A549 (cell line): Measurements from ENCODE around the gene SOX6. TPM values are rescaled to one million over a fixed set of nuclear protein-coding genes. Genes with fewer than 3 reads are reported as not detected.

Experiments
- ATAC-seq, 2 experiments: fragments of 200-7000 bp in 1 of 2; fragments of >200 bp in 1 of 2; cut with Nextera tagmentation in 1 of 2; cut with Tn5 transposase in 1 of 2; 3 replicates each; pipeline versions ENCODE4 v1.8.0 to v1.9.1; 2018 to 2020; ENCODE audit warnings: mild to moderate bottlenecking in 1 of 2, moderate library complexity in 1 of 2
- CTCF ChIA-PET: fragments of 300-600 bp; sonication (Branson Sonifier 250); formaldehyde crosslinking; extraction: SDS; loops from one replicate; lab custom pipeline; 2021; ENCODE audit warnings: antibody characterized with exemption, inconsistent platforms; lab: Yijun Ruan, JAX
- POLR2A ChIA-PET: fragments of 350-600 bp; formaldehyde crosslinking; extraction: SDS; loops from one replicate; lab custom pipeline; 2021; ENCODE audit warnings: antibody characterized with exemption, inconsistent platforms; lab: Yijun Ruan, JAX
- DNase-seq, 2 experiments: peaks; one replicate each; pipeline versions ENCODE4 v3.0.0 to v3.0.0-alpha.2; 2011 to 2016; ENCODE audit warnings: low read depth in 1 of 2, low spot score in 1 of 2
- FAIRE-seq: peaks from 2 replicates; lab custom pipeline; 2011; peaks lifted over from hg19 to GRCh38; lab: Jason Lieb, UNC
- H3K27ac ChIP-seq, 2 experiments: fragments of >200 bp; sonication (Bioruptor Twin); formaldehyde crosslinking; 3 replicates each; pipeline ENCODE4 v1.5.1; 2016 to 2017
- H3K4me1 ChIP-seq: fragments of >200 bp; sonication (Bioruptor Twin); formaldehyde crosslinking; 3 replicates; pipeline ENCODE4 v1.6.1; 2016
- H3K4me2 ChIP-seq: fragments of >200 bp; sonication (Bioruptor Twin); formaldehyde crosslinking; 3 replicates; pipeline ENCODE4 v1.6.1; 2016
- H3K4me3 ChIP-seq: fragments of >200 bp; sonication (Bioruptor Twin); formaldehyde crosslinking; 3 replicates; pipeline ENCODE4 v1.5.1; 2016
- H3K9me3 ChIP-seq: fragments of >200 bp; sonication (Bioruptor Twin); formaldehyde crosslinking; 3 replicates; pipeline ENCODE4 v1.6.1; 2016
- CBX2 ChIP-seq: fragments of 200-600 bp; sonication (generic); IDR thresholded peaks from 2 replicates; pipeline ENCODE4 v1.6.1; 2016; ENCODE audit warnings: low read depth, mild to moderate bottlenecking, borderline replicate concordance
- EP300 ChIP-seq, 2 experiments: fragments of >200 bp; sonication (Bioruptor Twin); formaldehyde crosslinking; IDR thresholded peaks; 2 replicates in 1 of 2; 3 replicates in 1 of 2; pipeline ENCODE4 v1.6.1; 2016 to 2017
- ESRRA ChIP-seq: fragments of 150-350 bp; IDR thresholded peaks from 2 replicates; pipeline ENCODE4 v1.6.1; 2014; ENCODE audit warnings: mild to moderate bottlenecking, low read length, borderline replicate concordance
- FOSB ChIP-seq: fragments of 250-450 bp; sonication (Bioruptor Pico); IDR thresholded peaks from 2 replicates; pipeline ENCODE4 v1.5.0; 2020; ENCODE audit warnings: mild to moderate bottlenecking, moderate library complexity
- GATA3 ChIP-seq: IDR thresholded peaks from 2 replicates; pipeline ENCODE4 v1.6.1; 2012; ENCODE audit warnings: borderline replicate concordance
- HEYL ChIP-seq: fragments of 250-450 bp; sonication (Bioruptor Pico); IDR thresholded peaks from 2 replicates; pipeline ENCODE4 v1.8.0; 2021; ENCODE audit warnings: mild to moderate bottlenecking, moderate library complexity
- HOXB13 ChIP-seq: fragments of 250-450 bp; sonication (Bioruptor Pico); IDR thresholded peaks from 2 replicates; pipeline ENCODE4 v1.5.0; 2020; ENCODE audit warnings: low read depth, mild to moderate bottlenecking, moderate library complexity
- MAFK ChIP-seq: fragments of 450-650 bp; IDR thresholded peaks from 2 replicates; pipeline ENCODE4 v1.6.1; 2014; ENCODE audit not compliant: partially characterized antibody
- NR3C1 ChIP-seq: fragments of >200 bp; sonication (Bioruptor Twin); formaldehyde crosslinking; IDR thresholded peaks from 3 replicates; pipeline ENCODE4 v1.6.1; 2017
- PHF8 ChIP-seq: fragments of 200-600 bp; sonication (generic); IDR thresholded peaks from 2 replicates; pipeline ENCODE4 v1.6.1; 2016; ENCODE audit warnings: low read depth, mild to moderate bottlenecking, antibody characterized with exemption, moderate library complexity, borderline replicate concordance
- RAD21 ChIP-seq, 2 experiments: fragments of >200 bp in 1 of 2; sonication (Bioruptor Twin) in 1 of 2; formaldehyde crosslinking in 1 of 2; IDR thresholded peaks in 1 of 2; conservative IDR thresholded peaks in 1 of 2; 2 replicates in 1 of 2; 3 replicates in 1 of 2; pipeline ENCODE4 v1.6.1; 2012 to 2018; ENCODE audit warnings: inconsistent platforms in 1 of 2
- RNF2 ChIP-seq: fragments of 200-600 bp; sonication (generic); IDR thresholded peaks from 2 replicates; pipeline ENCODE4 v1.6.1; 2016; ENCODE audit warnings: low read depth, mild to moderate bottlenecking, antibody characterized with exemption, moderate library complexity, borderline replicate concordance
- SMC3 ChIP-seq: fragments of >200 bp; sonication (Bioruptor Twin); formaldehyde crosslinking; IDR thresholded peaks from 3 replicates; pipeline ENCODE4 v1.6.1; 2018; ENCODE audit warnings: inconsistent platforms
- SREBF2 ChIP-seq: fragments of 450-650 bp; IDR thresholded peaks from 2 replicates; pipeline ENCODE4 v1.6.1; 2014; ENCODE audit warnings: mild to moderate bottlenecking, moderate library complexity
- ZNF302 ChIP-seq: fragments of 250-450 bp; sonication (Bioruptor Pico); IDR thresholded peaks from 2 replicates; pipeline ENCODE4 v1.9.0; 2021; ENCODE audit warnings: inconsistent platforms, mild to moderate bottlenecking, moderate library complexity
- WGBS: methylation state at CpG from one replicate; pipeline ENCODE4 v1.1.6; 2017; ENCODE audit errors: missing lambda C conversion rate; 5-methylcytosine and 5-hydroxymethylcytosine counted together
- polyA plus RNA-seq, 4 experiments: library from polyadenylated mRNA; depleted of rRNA in 3 of 4; stranded (reverse); fragments of >200 nt; fragmentation: RNase III in 1 of 4; extraction: RNeasy Plus Mini Kit Qiagen cat#74134 plus additional on column Dnase treatment in 1 of 4; gene quantifications; 2 replicates in 3 of 4; 3 replicates in 1 of 4; pipeline ENCODE4 v1.2.3, GENCODE V29; 2011 to 2017
- TF ChIP-seq, protein P1 (sequence below): fragments of 250-450 bp; sonication (Bioruptor Pico); IDR thresholded peaks from 2 replicates; pipeline ENCODE4 v1.5.0; 2021; ENCODE audit warnings: mild to moderate bottlenecking, moderate library complexity, borderline replicate concordance
- TF ChIP-seq, protein P2 (sequence below): fragments of 250-450 bp; sonication (Bioruptor Pico); IDR thresholded peaks from 2 replicates; pipeline ENCODE4 v1.5.0; 2020; ENCODE audit warnings: low read depth, mild to moderate bottlenecking, moderate library complexity
- TF ChIP-seq, protein P3 (sequence below): IDR thresholded peaks from 2 replicates; pipeline ENCODE4 v1.6.1; 2012
- TF ChIP-seq, protein P4 (sequence below): fragments of 450-650 bp; IDR thresholded peaks from 2 replicates; pipeline ENCODE4 v1.6.1; 2014; ENCODE audit warnings: antibody characterized with exemption

SOX6 gene
- polyA plus RNA-seq, 2 of the 4 experiments (the other 2 are of a cell fraction) = 0.18 TPM; not detected in 1

DNA sequence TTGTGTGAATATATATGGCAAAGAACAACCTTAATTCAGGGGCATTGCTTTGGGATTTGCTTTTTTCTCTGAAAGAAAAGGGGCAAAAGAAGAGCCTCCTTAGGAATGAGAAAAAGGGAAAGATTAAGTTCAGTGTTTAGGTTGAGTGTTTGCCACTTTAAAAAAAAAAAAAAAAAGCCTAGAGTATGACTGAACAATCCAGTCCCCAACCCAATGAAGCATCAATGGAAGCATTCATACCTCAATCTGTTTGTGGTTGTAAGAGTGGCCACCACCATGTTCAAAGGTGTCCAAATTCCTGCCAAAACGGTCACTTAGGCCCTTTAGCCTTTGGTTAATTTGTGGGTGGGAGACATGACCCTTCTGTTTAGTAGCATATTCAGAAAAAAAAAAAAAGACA lies 260.6 kb downstream of the SOX6 start:
- FAIRE-seq = no peak
- peak overlapping the region; percentile 27; the same call in 1 of the 3 replicates for H3K4me2 ChIP-seq

DNA sequence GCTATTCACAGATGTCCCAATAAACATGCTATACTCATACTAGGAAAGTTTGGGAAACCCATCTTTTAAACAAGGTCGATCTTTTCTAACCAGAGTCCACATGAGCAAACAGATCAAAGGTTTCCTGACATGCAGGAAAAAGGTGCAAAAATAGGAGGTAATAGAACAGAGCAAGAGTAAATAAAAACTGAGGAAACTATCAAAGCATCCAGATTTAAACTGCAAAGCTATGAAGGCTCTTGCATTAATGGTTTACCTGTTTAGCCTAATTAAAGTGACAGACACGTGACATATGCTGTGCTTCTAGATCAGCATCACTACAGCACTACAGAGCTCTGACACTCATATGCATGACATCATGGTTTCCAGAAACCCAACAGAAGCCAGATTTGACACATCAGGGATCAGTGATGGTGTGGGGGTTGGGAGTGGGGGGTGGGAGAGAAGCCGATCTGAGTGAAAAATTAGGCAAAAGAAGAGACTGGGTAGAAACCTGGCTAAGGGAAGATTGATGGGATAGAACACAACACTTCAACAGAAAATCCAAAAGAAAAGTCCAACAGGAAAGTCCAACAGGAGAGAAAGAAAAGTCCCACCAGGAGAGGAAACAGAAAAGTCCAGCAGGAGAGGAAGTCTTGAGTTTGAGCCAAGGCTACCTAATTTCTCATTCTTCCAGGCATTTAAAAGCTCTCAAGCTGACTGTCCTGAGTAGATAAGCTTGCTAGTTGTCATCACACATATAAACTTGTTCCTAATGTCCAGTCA lies 262.3 kb downstream of the SOX6 start:
- ChIA-PET CTCF (no interaction called here), POLR2A (no interaction called here)
- Histone ChIP-seq H3K9me3 (no peaks in the 10 kb centered on the region), H3K27ac (no peak overlapping the region), H3K4me3 (no peak overlapping the region), H3K4me1 (peaks cover 11% of the 10 kb centered on the region; the same call in 2 of the 3 replicates), H3K4me2 (no peak overlapping the region)
- ATAC-seq = no peak
- 57% methylated on average over 3 of the region's 3 CpGs for WGBS
- no peak for DNase-seq
- FAIRE-seq = no peak
- TF ChIP-seq HEYL (CRISPR knock-in tag) (no peak), HOXB13 (no peak), GATA3 (no peak), CBX2 (no peak), SREBF2 (no peak), SMC3 (no peak), EP300 (IDR thresholded peaks at IDR 0.05) (no peak), RAD21 (conservative IDR thresholded peaks at IDR 0.05 in 1 of 2, IDR thresholded peaks at IDR 0.05 in 1 of 2) (no peak)
- TF ChIP-seq, protein P1, sequence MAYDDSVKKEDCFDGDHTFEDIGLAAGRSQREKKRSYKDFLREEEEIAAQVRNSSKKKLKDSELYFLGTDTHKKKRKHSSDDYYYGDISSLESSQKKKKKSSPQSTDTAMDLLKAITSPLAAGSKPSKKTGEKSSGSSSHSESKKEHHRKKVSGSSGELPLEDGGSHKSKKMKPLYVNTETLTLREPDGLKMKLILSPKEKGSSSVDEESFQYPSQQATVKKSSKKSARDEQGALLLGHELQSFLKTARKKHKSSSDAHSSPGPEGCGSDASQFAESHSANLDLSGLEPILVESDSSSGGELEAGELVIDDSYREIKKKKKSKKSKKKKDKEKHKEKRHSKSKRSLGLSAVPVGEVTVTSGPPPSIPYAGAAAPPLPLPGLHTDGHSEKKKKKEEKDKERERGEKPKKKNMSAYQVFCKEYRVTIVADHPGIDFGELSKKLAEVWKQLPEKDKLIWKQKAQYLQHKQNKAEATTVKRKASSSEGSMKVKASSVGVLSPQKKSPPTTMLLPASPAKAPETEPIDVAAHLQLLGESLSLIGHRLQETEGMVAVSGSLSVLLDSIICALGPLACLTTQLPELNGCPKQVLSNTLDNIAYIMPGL (CRISPR knock-in tag) = no peak
- TF ChIP-seq, protein P2, sequence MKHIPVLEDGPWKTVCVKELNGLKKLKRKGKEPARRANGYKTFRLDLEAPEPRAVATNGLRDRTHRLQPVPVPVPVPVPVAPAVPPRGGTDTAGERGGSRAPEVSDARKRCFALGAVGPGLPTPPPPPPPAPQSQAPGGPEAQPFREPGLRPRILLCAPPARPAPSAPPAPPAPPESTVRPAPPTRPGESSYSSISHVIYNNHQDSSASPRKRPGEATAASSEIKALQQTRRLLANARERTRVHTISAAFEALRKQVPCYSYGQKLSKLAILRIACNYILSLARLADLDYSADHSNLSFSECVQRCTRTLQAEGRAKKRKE = no peak
- TF ChIP-seq, protein P3, sequence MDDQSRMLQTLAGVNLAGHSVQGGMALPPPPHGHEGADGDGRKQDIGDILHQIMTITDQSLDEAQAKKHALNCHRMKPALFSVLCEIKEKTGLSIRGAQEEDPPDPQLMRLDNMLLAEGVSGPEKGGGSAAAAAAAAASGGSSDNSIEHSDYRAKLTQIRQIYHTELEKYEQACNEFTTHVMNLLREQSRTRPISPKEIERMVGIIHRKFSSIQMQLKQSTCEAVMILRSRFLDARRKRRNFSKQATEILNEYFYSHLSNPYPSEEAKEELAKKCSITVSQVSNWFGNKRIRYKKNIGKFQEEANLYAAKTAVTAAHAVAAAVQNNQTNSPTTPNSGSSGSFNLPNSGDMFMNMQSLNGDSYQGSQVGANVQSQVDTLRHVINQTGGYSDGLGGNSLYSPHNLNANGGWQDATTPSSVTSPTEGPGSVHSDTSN = no peak

More for the DNA sequence above, 260.6 kb downstream of the SOX6 start:
- ATAC-seq (no peak), DNase-seq (no peak)
- H3K4me1 ChIP-seq = peaks cover 14% of the 10 kb centered on the region; the same call in 2 of the 3 replicates
- ChIA-PET POLR2A (no interaction called here), CTCF (no interaction called here)
- no peaks in the 10 kb centered on the region for H3K9me3 ChIP-seq
- no peak overlapping the region for H3K27ac ChIP-seq
- H3K4me3 ChIP-seq = no peak overlapping the region
- TF ChIP-seq RAD21 (conservative IDR thresholded peaks at IDR 0.05 in 1 of 2, IDR thresholded peaks at IDR 0.05 in 1 of 2) (no peak), CBX2 (no peak), PHF8 (no peak), ESRRA (no peak), MAFK (no peak), ZNF302 (CRISPR knock-in tag) (no peak)
- TF ChIP-seq, protein P4, sequence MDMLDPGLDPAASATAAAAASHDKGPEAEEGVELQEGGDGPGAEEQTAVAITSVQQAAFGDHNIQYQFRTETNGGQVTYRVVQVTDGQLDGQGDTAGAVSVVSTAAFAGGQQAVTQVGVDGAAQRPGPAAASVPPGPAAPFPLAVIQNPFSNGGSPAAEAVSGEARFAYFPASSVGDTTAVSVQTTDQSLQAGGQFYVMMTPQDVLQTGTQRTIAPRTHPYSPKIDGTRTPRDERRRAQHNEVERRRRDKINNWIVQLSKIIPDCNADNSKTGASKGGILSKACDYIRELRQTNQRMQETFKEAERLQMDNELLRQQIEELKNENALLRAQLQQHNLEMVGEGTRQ = no peak
- WGBS = 7% methylated on average over 1 of the region's 1 CpG

DNA sequence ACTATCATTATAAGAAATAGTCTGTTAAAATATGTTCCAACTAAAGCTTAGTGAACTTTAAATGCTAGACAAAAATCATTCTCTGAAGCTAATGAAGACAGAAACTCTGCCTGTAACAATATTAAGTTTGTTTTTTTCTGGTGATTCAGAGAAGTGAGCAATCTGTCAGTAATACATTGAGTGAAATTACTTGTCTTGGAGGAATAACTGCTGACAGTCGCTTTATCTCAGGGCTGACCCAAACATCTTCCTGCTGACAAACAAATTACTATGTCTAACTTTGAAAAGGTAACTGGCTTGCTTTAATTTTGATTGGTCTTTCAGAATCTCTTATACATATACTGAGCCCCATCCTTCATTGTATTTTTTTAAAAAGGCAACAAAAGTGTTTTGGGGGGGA lies 264.5 kb downstream of the SOX6 start:
- 72% methylated on average over 1 of the region's 1 CpG for WGBS
- Histone ChIP-seq H3K4me1 (peaks cover 10% of the 10 kb centered on the region; the same call in 2 of the 3 replicates), H3K9me3 (no peaks in the 10 kb centered on the region), H3K27ac (no peak overlapping the region), H3K4me2 (no peak overlapping the region)
- FAIRE-seq (no peak), ATAC-seq (no peak)
- POLR2A ChIA-PET = no interaction called here
- TF ChIP-seq, protein P1 (CRISPR knock-in tag) = no peak
- no peak for TF ChIP-seq ZNF302 (CRISPR knock-in tag)
- no peak for TF ChIP-seq NR3C1
- no peak for TF ChIP-seq RNF2
- TF ChIP-seq MAFK = peak; percentile 13
- no peak for TF ChIP-seq FOSB (CRISPR knock-in tag)
- TF ChIP-seq, all 56 proteins: peak for 1
- no peak for DNase-seq
- CTCF ChIA-PET = no interaction called here
- no peak overlapping the region for H3K4me3 ChIP-seq
